ENCODE results near the gene ZDHHC1.

GRCh38 chr16:67349172-67349571, 67.1 kb downstream of the ZDHHC1 start:
- peak; percentile 70 for TF ChIP-seq CTCF (IDR thresholded peaks at IDR 0.05)
- TF ChIP-seq FOXM1 (IDR thresholded peaks at IDR 0.05; ENCODE audit: low read depth) = no peak
- TF ChIP-seq, protein P1, sequence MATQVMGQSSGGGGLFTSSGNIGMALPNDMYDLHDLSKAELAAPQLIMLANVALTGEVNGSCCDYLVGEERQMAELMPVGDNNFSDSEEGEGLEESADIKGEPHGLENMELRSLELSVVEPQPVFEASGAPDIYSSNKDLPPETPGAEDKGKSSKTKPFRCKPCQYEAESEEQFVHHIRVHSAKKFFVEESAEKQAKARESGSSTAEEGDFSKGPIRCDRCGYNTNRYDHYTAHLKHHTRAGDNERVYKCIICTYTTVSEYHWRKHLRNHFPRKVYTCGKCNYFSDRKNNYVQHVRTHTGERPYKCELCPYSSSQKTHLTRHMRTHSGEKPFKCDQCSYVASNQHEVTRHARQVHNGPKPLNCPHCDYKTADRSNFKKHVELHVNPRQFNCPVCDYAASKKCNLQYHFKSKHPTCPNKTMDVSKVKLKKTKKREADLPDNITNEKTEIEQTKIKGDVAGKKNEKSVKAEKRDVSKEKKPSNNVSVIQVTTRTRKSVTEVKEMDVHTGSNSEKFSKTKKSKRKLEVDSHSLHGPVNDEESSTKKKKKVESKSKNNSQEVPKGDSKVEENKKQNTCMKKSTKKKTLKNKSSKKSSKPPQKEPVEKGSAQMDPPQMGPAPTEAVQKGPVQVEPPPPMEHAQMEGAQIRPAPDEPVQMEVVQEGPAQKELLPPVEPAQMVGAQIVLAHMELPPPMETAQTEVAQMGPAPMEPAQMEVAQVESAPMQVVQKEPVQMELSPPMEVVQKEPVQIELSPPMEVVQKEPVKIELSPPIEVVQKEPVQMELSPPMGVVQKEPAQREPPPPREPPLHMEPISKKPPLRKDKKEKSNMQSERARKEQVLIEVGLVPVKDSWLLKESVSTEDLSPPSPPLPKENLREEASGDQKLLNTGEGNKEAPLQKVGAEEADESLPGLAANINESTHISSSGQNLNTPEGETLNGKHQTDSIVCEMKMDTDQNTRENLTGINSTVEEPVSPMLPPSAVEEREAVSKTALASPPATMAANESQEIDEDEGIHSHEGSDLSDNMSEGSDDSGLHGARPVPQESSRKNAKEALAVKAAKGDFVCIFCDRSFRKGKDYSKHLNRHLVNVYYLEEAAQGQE (IDR thresholded peaks at IDR 0.05; ENCODE audit: low read depth, low read length) = no peak
- no peak for TF ChIP-seq ELF1 (IDR thresholded peaks at IDR 0.05)
- TF ChIP-seq GATA2 (CRISPR knock-in tag; IDR thresholded peaks at IDR 0.05) = no peak
- TF ChIP-seq CHD2 (IDR thresholded peaks at IDR 0.05; ENCODE audit: low read length, partially characterized antibody) = no peak
- no peak for TF ChIP-seq USF1 (IDR thresholded peaks at IDR 0.05; ENCODE audit: borderline replicate concordance, low read depth)
- no peak for TF ChIP-seq POLR2AphosphoS5 (IDR thresholded peaks at IDR 0.05; ENCODE audit: low read depth, low read length)
- TF ChIP-seq USF2 (IDR thresholded peaks at IDR 0.05; ENCODE audit: borderline replicate concordance, low read depth, low read length) = no peak
